ENCODE measurements around the gene KCNIP4. TPM values are rescaled to one million over a fixed set of nuclear protein-coding genes. Genes with fewer than 3 reads are reported as not detected.

KCNIP4 gene
- total and polyA plus RNA-seq, 10 of the 15 experiments (the other 5 are each of a cell fraction or from before 2014, with no cell fraction given): 0.03 to 0.23 (median 0.13) TPM; not detected in 7

DNA sequence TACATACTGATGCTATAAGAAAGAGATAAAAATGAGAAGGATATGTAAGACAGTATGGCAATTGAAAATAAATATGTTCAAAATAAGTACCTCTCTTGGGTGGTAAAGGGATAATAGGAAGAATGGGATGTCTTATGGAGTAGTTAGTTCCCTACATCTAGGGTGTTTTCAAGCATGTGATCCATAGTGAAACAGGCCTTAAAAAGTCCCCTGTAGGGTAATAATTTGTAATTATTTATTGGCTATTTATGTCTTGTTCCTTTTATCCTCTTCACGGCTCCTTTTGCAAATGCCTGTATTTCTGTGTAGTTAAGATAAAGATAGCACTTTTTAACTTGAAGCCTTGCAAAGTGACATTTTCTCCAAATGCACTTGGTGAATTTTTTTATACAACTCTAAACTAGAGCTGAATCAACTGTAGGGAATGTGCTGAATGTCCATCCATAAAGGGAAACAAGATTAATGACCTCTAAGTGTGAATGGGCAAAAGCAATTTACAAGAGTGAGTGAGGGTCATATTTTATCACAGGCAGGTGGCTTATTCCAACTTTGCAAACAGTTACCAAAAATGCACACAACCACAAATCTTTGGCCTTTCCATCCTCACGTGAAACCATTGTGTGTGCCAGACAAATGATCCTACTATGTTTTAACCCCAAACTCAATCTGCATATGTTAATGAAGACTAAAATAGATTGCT lies 299.0 kb downstream of the KCNIP4 start (continued):
- TF ChIP-seq, protein P1, sequence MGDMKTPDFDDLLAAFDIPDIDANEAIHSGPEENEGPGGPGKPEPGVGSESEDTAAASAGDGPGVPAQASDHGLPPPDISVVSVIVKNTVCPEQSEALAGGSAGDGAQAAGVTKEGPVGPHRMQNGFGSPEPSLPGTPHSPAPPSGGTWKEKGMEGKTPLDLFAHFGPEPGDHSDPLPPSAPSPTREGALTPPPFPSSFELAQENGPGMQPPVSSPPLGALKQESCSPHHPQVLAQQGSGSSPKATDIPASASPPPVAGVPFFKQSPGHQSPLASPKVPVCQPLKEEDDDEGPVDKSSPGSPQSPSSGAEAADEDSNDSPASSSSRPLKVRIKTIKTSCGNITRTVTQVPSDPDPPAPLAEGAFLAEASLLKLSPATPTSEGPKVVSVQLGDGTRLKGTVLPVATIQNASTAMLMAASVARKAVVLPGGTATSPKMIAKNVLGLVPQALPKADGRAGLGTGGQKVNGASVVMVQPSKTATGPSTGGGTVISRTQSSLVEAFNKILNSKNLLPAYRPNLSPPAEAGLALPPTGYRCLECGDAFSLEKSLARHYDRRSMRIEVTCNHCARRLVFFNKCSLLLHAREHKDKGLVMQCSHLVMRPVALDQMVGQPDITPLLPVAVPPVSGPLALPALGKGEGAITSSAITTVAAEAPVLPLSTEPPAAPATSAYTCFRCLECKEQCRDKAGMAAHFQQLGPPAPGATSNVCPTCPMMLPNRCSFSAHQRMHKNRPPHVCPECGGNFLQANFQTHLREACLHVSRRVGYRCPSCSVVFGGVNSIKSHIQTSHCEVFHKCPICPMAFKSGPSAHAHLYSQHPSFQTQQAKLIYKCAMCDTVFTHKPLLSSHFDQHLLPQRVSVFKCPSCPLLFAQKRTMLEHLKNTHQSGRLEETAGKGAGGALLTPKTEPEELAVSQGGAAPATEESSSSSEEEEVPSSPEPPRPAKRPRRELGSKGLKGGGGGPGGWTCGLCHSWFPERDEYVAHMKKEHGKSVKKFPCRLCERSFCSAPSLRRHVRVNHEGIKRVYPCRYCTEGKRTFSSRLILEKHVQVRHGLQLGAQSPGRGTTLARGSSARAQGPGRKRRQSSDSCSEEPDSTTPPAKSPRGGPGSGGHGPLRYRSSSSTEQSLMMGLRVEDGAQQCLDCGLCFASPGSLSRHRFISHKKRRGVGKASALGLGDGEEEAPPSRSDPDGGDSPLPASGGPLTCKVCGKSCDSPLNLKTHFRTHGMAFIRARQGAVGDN (IDR thresholded peaks at IDR 0.05): no peak
- TF ChIP-seq IRF4 (IDR thresholded peaks at IDR 0.05; ENCODE audit: low read depth, low read length) (no peak), ZNF622 (IDR thresholded peaks at IDR 0.05) (no peak), FOS (IDR thresholded peaks at IDR 0.05; ENCODE audit: borderline replicate concordance, extremely low read depth, insufficient read length) (no peak), ESRRA (IDR thresholded peaks at IDR 0.05; ENCODE audit: low read length) (no peak)
- TF ChIP-seq, protein P2, sequence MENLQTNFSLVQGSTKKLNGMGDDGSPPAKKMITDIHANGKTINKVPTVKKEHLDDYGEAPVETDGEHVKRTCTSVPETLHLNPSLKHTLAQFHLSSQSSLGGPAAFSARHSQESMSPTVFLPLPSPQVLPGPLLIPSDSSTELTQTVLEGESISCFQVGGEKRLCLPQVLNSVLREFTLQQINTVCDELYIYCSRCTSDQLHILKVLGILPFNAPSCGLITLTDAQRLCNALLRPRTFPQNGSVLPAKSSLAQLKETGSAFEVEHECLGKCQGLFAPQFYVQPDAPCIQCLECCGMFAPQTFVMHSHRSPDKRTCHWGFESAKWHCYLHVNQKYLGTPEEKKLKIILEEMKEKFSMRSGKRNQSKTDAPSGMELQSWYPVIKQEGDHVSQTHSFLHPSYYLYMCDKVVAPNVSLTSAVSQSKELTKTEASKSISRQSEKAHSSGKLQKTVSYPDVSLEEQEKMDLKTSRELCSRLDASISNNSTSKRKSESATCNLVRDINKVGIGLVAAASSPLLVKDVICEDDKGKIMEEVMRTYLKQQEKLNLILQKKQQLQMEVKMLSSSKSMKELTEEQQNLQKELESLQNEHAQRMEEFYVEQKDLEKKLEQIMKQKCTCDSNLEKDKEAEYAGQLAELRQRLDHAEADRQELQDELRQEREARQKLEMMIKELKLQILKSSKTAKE (IDR thresholded peaks at IDR 0.05; ENCODE audit: low read depth, poor library complexity, severe bottlenecking): no peak

Measured in GM12878 (cell line).